HG03103 (cell line): ENCODE data around the gene NOS1AP.

ENCODE experiments used
- ATAC-seq: cut with Tn5 transposase; IDR thresholded peaks from one replicate; pipeline ENCODE4 v1.9.1; 2021; ENCODE audit warnings: low read depth; ENCODE audit not compliant: unreplicated experiment

NOS1AP gene

GRCh38 chr1:162281426-162281825 is 211.9 kb downstream of the NOS1AP start:
- ATAC-seq, result no peak

- no peak for ATAC-seq
These were observed 214.2 kb downstream of the NOS1AP start for GRCh38 chr1:162283657-162284056.

DNA sequence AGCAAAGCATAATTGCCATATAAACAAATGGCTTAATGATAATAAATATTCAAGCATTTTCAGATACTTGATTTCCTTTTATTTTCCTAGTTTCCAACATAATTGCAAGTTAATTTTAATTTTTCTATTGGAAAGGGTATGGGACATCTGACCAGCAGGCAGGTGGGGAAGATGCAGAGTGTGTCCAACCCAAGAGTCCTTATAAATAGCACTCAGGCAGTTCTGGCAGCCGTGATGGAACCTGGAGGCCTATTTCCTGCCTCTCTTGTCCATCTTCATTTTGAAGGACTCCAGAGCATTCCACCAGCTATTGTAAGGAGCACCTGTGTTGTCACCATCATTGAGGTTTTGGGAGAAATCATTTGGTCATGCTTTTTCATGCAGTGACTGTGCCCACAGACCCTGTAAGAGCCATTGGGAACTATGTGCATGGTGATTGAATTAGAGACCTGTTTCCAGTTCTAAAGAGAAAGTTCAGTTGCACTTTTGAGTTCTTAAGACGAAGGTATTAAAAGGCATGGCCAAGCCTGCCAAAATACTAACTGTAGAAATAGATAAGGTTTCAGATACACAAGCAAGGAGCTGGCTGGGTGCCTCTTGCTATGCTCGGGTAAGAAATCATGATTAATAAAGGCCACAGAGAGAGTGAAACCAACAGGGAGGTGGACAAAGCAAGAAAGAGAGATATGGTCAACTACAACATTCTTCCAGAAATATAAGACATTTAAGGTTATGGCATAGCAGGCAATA is 214.9 kb downstream of the NOS1AP start:
- no peak for ATAC-seq

DNA sequence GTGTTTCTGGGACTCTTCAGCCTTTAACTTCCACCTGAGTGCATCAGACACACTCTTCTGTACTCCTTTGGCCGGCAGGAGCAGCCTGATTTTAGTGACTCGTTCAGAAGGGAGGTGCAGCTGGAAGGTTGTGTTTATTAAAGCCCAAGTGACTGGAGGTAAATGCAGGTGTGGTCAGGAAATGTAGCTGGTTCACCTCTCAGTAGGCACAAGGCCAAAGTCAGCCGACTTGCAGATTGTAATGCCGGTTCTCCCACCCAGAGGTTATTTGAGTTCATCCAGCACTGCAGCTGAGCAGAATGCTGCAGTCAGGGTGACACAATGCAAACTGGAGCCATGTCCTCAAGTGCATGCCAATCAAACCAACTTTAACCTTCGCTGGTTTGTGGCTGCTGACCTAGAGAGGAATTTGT is 215.7 kb downstream of the NOS1AP start:
- no peak for ATAC-seq

DNA sequence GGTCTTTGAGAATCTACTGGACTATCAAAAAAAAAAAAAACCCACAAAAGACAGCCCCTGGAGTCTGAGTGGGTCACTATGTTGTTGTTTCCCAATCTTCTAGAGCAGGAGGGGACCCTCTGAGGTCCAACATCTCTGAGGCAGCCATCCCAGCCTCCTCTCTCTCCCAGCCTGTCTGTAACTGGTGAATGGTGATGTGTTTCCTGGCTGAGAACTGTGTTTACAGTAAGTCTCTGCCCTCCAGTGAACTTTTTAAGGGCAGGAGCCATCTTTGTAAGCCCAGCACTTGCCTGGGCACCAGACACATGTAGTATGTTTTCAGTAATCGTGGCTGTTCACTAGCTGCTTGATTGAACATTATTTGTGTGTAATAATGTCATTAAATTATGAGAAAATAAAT is 221.5 kb downstream of the NOS1AP start:
- ATAC-seq, result no peak

- ATAC-seq, result no peak
These were observed 222.9 kb downstream of the NOS1AP start for GRCh38 chr1:162292422-162292849.

GRCh38 chr1:162293073-162293692 is 223.7 kb downstream of the NOS1AP start:
- ATAC-seq, result no peak

GRCh38 chr1:162294015-162294414 is 224.5 kb downstream of the NOS1AP start:
- ATAC-seq, result no peak

DNA sequence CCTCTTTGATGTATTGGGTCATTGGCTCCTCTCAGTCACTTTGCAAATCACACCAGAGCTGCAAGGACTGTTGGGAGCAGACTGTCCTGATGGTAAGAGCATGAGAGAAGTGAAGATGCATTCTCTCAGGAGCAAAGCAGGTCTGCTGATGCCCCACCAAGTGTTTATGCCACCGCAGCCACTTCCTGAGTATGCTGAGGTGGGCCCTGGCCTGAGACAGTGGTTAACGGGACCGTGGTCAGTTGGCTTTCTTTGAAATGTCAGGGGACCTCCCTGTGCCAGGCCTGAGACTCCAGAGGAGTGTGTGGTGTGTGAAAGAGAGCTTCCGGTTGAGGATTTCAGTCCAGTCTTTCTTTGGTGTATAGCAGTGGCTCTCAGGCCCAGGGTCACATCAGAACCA is 227.7 kb downstream of the NOS1AP start:
- ATAC-seq, result no peak

DNA sequence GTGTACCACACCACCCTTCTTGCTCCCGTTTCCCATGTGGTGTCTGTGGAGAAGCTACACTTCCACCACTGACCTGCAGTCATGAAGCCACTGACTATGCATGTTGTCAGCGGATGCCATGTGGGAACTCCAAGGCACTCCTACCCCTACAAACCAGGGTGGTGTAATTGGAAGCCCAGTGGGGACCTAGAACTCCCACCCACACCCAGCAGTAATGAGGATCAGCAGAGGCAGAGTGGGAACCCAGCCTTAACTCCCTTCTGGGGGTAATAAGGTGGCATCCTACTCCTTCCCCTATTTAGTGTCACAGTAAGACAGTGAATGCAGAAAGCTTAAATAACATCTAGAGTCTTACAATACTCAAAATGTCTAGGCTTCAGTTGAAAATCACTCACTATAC is 228.8 kb downstream of the NOS1AP start:
- ATAC-seq, result no peak

- ATAC-seq, result no peak
These were observed 229.5 kb downstream of the NOS1AP start for GRCh38 chr1:162299018-162299417.

- ATAC-seq, result no peak
These were observed 230.8 kb downstream of the NOS1AP start for GRCh38 chr1:162300057-162300917.

DNA sequence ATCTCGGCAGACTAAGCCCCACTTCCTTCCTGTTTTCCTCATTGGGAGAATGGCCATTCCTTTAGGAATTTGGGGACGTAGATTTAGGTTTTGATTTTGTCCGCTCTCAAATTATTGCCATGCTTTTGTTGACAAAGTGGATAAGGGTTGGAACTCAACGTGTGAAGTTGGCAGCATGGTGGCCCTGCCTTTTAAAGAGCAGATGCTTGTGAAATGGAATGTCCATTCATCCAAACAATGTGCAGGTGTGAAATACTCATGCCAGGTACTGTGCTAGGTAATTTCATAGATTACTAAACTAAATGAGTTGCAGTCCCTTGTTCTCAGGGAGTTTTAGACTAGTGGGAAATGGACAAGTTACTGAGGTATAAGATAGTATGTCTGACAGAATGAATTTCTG is 232.2 kb downstream of the NOS1AP start:
- ATAC-seq, result no peak

DNA sequence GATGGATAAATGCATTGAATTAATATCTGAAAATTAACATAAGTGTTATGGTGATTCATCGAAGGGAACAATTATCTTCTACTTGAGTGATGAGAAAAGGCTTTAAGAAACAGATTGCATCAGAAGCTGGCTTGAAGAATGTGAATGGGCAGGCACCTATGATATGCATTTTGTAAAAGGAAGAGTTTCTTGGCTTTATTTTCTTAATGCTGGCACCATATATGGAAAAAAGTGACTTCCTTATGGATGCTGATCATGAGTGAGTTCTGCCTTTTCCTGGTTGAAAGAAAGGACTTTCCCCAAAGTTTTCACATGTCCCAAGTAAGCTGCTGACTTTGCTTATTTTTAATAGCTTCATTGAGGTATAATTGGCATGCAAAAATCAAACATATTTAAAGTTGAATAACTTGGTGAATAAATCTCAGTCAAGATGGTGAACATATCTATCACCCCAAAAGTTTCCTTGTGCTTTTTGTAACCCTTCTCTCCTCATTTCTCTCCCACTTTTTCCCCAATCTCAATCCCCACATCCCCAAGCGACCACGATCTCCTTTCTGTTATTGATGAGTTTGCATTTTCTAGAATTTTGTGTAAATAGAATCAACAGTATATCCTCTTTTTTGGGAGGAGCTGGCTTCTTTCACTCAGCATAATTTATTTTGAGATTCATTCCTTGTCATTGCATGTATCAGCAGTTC is 233.0 kb downstream of the NOS1AP start:
- no peak for ATAC-seq

- no peak for ATAC-seq
These were observed 233.5 kb downstream of the NOS1AP start for GRCh38 chr1:162303004-162303344.

- ATAC-seq, result no peak
These were observed 235.2 kb downstream of the NOS1AP start for GRCh38 chr1:162304736-162305135.

- no peak for ATAC-seq
These were observed 236.5 kb downstream of the NOS1AP start for GRCh38 chr1:162305969-162306368.

- ATAC-seq, result no peak
These were observed 240.8 kb downstream of the NOS1AP start for GRCh38 chr1:162310337-162310736.

DNA sequence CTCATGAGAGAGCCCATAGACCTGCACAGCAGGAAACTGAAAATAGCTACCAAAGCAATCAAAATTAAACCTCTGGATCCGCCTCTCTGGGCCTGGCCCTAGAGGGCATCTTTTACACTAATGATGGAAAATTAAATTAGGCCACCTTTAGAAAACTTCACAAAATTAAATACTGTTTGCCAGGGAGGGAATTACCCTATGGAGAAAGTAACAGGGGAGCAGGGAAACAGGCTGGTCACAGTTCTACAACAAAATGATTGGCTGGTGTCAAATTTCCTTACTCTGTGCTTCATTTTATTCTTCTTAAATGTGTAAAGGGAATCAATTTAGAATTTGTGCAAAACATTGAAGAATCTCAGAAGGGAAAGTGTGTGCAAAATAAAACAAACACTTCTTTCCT is 244.7 kb downstream of the NOS1AP start:
- ATAC-seq, result no peak

GRCh38 chr1:162315673-162316072 is 246.2 kb downstream of the NOS1AP start:
- no peak for ATAC-seq

- no peak for ATAC-seq
These were observed 246.7 kb downstream of the NOS1AP start for GRCh38 chr1:162316187-162316586.
